ENCODE results near the gene PPM1G.

The PPM1G gene

GRCh38 chr2:27445155-27445554 lies 35.8 kb upstream of the PPM1G start:
- TF ChIP-seq CTCF (conservative IDR thresholded peaks at IDR 0.05; ENCODE audit: control insufficient read depth, insufficient read depth, low read depth, low read length) = no peak
- no peak for DNase-seq (ENCODE audit: low read depth)
- no peak overlapping the region for H3K4me3 ChIP-seq (ENCODE audit: control insufficient read depth, low read depth, low read length)

GRCh38 chr2:27442920-27443282 lies 33.5 kb upstream of the PPM1G start:
- no peak for DNase-seq (ENCODE audit: low read depth)
- no peak for TF ChIP-seq CTCF (conservative IDR thresholded peaks at IDR 0.05; ENCODE audit: control insufficient read depth, insufficient read depth, low read depth, low read length)
- H3K4me3 ChIP-seq (ENCODE audit: control insufficient read depth, low read depth, low read length) = no peak overlapping the region

- DNase-seq (ENCODE audit: low read depth) = no peak
- no peak within 1 kb of the TSS for H3K4me3 ChIP-seq (ENCODE audit: control insufficient read depth, low read depth, low read length)
These were observed 32.8 kb upstream of the PPM1G start, which contains the start of gene KRTCAP3 for GRCh38 chr2:27441958-27442919. Gene KRTCAP3, plus strand, starts transcription at chr2:27442381. Its CDS starts 32 bp downstream, at chr2:27442413.

GRCh38 chr2:27441226-27441926 lies 32.0 kb upstream of the PPM1G start:
- no peak for DNase-seq (ENCODE audit: low read depth)
- no peak overlapping the region for H3K4me3 ChIP-seq (ENCODE audit: control insufficient read depth, low read depth, low read length)
- no peak for TF ChIP-seq CTCF (conservative IDR thresholded peaks at IDR 0.05; ENCODE audit: control insufficient read depth, insufficient read depth, low read depth, low read length)

More at GRCh38 chr2:27441958-27442919, 32.8 kb upstream of the PPM1G start, which contains the start of gene KRTCAP3:
- no peak for TF ChIP-seq CTCF (conservative IDR thresholded peaks at IDR 0.05; ENCODE audit: control insufficient read depth, insufficient read depth, low read depth, low read length)

- DNase-seq (ENCODE audit: low read depth) = no peak
These were observed 26.2 kb upstream of the PPM1G start for GRCh38 chr2:27435628-27436027.

More at GRCh38 chr2:27435628-27436027, 26.2 kb upstream of the PPM1G start:
- H3K4me3 ChIP-seq (ENCODE audit: control insufficient read depth, low read depth, low read length) = no peak overlapping the region
- TF ChIP-seq CTCF (conservative IDR thresholded peaks at IDR 0.05; ENCODE audit: control insufficient read depth, insufficient read depth, low read depth, low read length) = no peak
